ELR (cell line): Measurements from ENCODE around the gene POLDIP2.
A peak's percentile ranks its signal among the peaks of the same experiment; 100 is the strongest.

ENCODE experiments used
- DNase-seq: peaks from one replicate; pipeline ENCODE4 v3.0.0-alpha.2; 2015; ENCODE audit warnings: low read depth

POLDIP2 gene, protein sequence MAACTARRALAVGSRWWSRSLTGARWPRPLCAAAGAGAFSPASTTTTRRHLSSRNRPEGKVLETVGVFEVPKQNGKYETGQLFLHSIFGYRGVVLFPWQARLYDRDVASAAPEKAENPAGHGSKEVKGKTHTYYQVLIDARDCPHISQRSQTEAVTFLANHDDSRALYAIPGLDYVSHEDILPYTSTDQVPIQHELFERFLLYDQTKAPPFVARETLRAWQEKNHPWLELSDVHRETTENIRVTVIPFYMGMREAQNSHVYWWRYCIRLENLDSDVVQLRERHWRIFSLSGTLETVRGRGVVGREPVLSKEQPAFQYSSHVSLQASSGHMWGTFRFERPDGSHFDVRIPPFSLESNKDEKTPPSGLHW

GRCh38 chr17:28357061-28357900, at the start of gene POLDIP2:
POLDIP2 (minus strand) TSS chr17:28357527; CDS start chr17:28357448, 79 bp downstream.
- DNase-seq, result peak; percentile 97

GRCh38 chr17:28406473-28406814, 49.1 kb upstream of the POLDIP2 start:
- DNase-seq, result peak; percentile 21

- peak; percentile 50 for DNase-seq
Observed at GRCh38 chr17:28405632-28406472, 48.5 kb upstream of the POLDIP2 start, which contains the start of gene SLC46A1. SLC46A1 (minus strand) TSS chr17:28406212; CDS start chr17:28406114, 98 bp downstream.

GRCh38 chr17:28404812-28405570, 47.7 kb upstream of the POLDIP2 start:
- DNase-seq, result no peak

DNA sequence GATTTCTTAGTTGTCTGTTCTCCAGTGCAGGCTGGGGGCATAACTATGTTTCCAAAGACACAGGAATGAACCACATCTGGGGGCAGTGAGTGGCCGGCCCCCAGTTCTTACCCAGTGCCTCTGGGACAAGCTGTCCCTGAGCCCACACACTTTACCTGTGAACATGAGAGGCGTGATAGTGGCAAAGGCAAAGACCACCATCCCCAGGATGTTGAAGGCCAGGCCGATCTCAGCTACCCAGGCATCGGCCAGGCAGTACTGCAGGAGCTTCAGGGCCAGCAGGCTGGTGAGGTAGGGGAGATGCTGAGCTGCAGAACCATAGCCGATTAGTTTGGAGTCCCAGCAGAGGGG, 47.1 kb upstream of the POLDIP2 start:
- DNase-seq, result no peak

GRCh38 chr17:28404007-28404406, 46.7 kb upstream of the POLDIP2 start:
- no peak for DNase-seq

- DNase-seq, result no peak
Observed at GRCh38 chr17:28402844-28403243, 45.5 kb upstream of the POLDIP2 start.

DNA sequence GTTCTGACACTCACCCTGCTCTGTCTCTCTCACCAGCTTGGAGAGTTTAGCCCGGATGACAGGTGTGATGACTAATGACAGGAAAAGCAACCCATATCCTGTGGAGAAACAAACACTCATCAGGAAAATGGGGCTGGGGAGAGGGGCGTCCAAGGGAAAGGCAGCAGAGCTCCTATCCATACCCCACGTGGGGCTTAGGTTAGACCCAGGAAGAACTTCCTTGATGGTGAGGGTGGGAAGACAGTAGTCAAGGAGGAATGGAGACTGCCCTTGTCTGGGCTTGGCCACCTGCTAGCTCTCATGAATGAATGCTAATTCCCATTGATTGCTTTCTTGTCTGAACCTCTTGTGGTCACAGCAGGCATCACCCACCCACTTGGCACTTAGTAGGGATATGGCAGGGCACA, 44.9 kb upstream of the POLDIP2 start:
- DNase-seq, result no peak

GRCh38 chr17:28399808-28400207, 42.5 kb upstream of the POLDIP2 start:
- no peak for DNase-seq

DNA sequence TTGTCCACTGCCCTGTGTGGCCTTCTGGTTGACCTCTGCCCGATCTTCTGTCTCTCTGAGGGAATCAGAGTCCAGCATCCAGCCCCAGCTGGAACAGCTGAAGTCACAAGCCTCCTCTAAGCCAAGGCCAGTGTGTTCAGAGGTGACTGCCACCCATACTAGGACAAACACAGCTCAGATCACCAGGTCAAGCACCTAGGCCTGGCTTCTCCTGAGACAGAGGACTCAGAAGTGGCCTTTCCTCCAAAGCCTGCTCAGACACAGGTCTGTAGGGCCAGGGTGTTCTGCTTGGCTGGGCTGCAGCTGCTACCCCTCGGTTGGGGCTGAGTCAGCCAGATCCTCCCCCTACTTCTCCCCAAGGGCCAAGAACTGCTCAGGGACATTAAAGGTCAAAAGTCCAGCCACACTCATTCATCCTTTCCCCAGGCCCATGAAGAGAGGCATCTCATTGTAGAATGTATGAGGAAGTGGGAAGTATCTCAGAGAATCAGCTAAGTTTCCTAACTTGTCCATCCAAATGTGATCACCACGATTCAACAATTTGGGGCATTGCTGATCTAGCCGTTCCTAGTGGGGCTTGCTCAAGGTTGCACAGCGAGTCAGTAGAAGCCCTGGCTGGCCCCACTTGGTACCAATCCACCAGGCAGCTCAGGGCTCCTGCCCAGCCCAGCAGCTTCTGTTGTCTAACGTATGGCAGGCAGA, 41.1 kb upstream of the POLDIP2 start:
- peak; percentile 20 for DNase-seq

DNA sequence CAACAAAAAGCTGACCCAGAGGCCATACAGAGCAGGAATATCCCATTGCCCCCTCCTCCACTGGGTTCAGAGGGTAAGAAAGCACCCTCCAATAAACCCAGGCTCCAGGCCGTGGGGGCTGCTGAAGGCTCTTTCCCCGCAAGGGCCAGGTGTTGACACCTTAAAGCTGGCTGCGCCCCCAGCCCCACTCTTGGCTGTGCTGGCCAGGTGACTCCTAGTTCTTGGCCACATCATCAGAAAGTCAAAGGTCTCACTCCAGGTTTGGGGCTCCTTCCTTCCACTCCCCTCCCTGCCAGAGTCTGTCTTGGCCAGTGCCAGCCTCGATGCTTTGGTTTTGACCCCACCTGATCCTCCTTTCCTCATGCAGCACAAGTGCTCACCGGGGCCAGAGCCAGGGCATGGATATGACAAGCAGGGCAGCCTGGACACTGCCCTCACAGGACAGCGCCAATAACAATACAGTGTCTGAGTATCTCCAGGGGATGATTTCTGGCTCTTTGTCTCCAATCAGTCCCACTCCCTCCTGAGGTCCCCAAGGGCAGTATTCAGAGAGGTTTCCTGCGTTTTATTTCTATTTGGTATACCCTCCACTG, 40.5 kb upstream of the POLDIP2 start:
- DNase-seq, result no peak

- DNase-seq, result no peak
Observed at GRCh38 chr17:28397275-28397674, 39.9 kb upstream of the POLDIP2 start.

GRCh38 chr17:28396635-28397239, 39.4 kb upstream of the POLDIP2 start:
- DNase-seq, result no peak

DNA sequence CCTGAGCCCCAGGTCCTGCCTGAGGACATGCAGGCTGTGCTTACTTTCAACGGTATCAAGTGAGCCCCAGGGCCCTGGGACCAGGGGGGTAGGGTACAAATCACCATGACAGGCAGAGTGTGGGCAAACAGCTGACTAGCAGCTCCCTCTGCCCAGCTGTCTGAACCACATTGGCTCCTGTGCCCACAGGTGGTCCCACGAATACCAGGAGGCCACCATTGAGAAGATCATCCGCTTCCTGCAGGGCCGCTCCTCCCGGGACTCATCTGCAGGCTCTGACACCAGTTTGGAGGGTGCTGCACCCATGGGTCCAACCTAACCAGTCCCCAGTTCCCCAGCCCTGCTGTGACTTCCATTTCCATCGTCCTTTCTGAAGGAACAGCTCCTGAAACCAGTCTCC, 38.6 kb upstream of the POLDIP2 start:
- no peak for DNase-seq

DNA sequence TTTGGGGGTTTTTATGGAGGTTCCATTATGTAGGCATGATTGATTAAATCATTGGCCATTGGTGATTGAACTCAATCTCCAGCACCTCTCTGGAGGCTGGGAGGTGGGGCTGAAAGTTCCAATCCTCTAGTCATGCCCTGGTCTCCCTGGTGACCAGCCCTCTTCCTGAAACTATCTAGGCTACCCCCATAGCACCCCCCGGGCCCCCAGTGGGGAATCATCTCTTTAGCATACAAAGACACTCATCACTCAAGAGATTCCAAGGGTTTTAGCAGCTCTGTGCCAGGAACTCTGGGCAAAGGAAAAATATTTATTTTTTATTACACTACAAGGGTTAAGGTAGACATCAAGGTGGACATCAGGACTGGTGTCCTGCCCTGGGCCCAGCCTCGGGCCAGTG, 38.1 kb upstream of the POLDIP2 start:
- DNase-seq, result no peak

GRCh38 chr17:28394337-28395116, 37.2 kb upstream of the POLDIP2 start:
- DNase-seq, result peak; percentile 44

DNA sequence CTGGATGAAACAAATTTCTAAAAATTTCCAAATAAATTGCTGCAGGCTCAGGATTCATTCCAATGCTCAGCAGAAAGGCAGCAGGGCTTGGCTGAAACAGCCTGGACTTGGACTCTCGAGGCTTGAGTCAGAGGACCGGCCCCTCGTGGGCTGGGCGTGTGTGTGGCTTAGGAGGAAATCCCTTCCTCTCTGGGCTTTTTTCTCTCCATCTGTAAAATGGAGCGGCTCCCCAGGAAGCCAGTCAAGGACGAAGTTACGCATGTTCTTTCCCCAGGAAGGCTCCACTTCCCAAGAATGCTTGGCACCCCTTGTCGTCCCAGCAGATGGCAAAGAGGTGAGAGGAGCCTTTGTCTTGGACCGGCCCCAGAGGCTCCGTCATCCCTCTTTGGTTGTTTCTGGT, 35.2 kb upstream of the POLDIP2 start:
- no peak for DNase-seq

- no peak for DNase-seq
Observed at GRCh38 chr17:28391401-28391800, 34.1 kb upstream of the POLDIP2 start.

DNA sequence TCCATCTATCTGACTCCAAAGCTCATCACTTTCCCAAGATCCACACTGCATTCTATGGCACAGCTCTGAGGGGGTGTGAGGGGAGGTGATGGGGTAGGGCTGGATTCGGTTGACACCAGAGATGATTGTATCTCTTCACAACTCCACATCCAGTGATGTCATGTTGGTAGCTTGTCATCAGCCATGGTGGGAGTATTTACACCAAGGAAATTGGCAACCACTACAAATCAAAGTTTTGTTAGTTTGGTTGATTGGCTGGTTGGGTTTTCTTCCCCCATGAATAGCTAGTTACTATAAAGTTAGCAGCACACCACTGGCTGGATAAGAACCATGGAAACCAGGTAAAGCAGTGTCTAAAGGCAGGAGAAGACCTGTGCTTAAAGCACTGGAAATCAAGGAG, 33.7 kb upstream of the POLDIP2 start:
- no peak for DNase-seq
